Ishikawa (cell line): ENCODE data around the gene ATP1A2.

Source experiments
- CEBPB ChIP-seq: IDR thresholded peaks from 2 replicates; pipeline ENCODE4 v1.6.1; 2012
- CREB1 ChIP-seq: IDR thresholded peaks from 2 replicates; pipeline ENCODE4 v1.6.1; 2012; ENCODE audit warnings: low read depth
- EGR1 ChIP-seq: IDR thresholded peaks from 2 replicates; pipeline ENCODE4 v1.6.1; 2012
- EP300 ChIP-seq: IDR thresholded peaks from 2 replicates; pipeline ENCODE4 v1.6.1; 2012; ENCODE audit warnings: borderline replicate concordance
- FOXM1 ChIP-seq: IDR thresholded peaks from 2 replicates; pipeline ENCODE4 v1.6.1; 2012; ENCODE audit warnings: low read depth, borderline replicate concordance
- MAX ChIP-seq: IDR thresholded peaks from 2 replicates; pipeline ENCODE4 v1.6.1; 2012
- NFIC ChIP-seq: IDR thresholded peaks from 2 replicates; pipeline ENCODE4 v1.6.1; 2012
- RAD21 ChIP-seq: IDR thresholded peaks from 2 replicates; pipeline ENCODE4 v1.6.1; 2012; ENCODE audit warnings: low read depth
- REST ChIP-seq: IDR thresholded peaks from 2 replicates; pipeline ENCODE4 v1.6.1; 2012; ENCODE audit warnings: low read depth, mild to moderate bottlenecking
- TAF1 ChIP-seq: IDR thresholded peaks from 2 replicates; pipeline ENCODE4 v1.6.1; 2012; ENCODE audit warnings: low read depth, mild to moderate bottlenecking
- TCF12 ChIP-seq: IDR thresholded peaks from 2 replicates; pipeline ENCODE4 v1.6.1; 2012; ENCODE audit warnings: low read depth
- TEAD4 ChIP-seq: IDR thresholded peaks from 2 replicates; pipeline ENCODE4 v1.6.1; 2012
- YY1 ChIP-seq: IDR thresholded peaks from 2 replicates; pipeline ENCODE4 v1.6.1; 2012; ENCODE audit warnings: low read depth
- ZBTB7A ChIP-seq: IDR thresholded peaks from 2 replicates; pipeline ENCODE4 v1.6.1; 2012; ENCODE audit warnings: low read depth
- TF ChIP-seq, protein P1 (sequence below): IDR thresholded peaks from 2 replicates; pipeline ENCODE4 v1.6.1; 2012

ATP1A2 gene

GRCh38 chr1:160171354-160171753 lies 55.8 kb downstream of the ATP1A2 start:
- no peak for TF ChIP-seq TAF1
- TF ChIP-seq EP300 = no peak
- TF ChIP-seq REST = no peak
- no peak for TF ChIP-seq NFIC

DNA sequence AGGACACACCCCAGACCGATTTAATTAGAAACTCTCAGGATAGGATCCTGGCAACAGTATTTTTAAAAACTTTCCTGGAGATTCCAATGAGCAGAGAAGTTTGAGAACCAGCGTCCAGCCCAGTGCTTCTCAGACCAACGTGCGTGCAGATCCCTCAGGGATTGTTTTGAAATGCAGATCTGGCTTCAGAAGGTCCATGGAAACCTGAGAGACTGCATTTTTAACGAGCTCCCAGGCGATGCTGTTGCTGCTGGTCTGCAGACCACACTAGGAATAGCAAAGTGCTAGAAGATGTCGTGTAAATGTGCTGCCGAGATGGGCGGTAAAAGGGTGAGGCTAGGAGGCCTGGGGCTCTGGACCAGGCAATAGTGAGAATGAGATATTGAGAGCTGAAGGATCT lies 56.4 kb downstream of the ATP1A2 start:
- no peak for TF ChIP-seq MAX
- no peak for TF ChIP-seq REST
- no peak for TF ChIP-seq YY1
- no peak for TF ChIP-seq EP300
- no peak for TF ChIP-seq NFIC
- TF ChIP-seq CREB1 = no peak
- TF ChIP-seq ZBTB7A = no peak
- TF ChIP-seq FOXM1 = no peak
- TF ChIP-seq EGR1 = no peak

- TF ChIP-seq TAF1 (no peak), CREB1 (no peak), NFIC (no peak), YY1 (no peak), EP300 (no peak), TEAD4 (no peak)
- TF ChIP-seq, protein P1, sequence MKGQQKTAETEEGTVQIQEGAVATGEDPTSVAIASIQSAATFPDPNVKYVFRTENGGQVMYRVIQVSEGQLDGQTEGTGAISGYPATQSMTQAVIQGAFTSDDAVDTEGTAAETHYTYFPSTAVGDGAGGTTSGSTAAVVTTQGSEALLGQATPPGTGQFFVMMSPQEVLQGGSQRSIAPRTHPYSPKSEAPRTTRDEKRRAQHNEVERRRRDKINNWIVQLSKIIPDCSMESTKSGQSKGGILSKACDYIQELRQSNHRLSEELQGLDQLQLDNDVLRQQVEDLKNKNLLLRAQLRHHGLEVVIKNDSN = no peak
Measured at GRCh38 chr1:160177231-160177630, 61.7 kb downstream of the ATP1A2 start.

DNA sequence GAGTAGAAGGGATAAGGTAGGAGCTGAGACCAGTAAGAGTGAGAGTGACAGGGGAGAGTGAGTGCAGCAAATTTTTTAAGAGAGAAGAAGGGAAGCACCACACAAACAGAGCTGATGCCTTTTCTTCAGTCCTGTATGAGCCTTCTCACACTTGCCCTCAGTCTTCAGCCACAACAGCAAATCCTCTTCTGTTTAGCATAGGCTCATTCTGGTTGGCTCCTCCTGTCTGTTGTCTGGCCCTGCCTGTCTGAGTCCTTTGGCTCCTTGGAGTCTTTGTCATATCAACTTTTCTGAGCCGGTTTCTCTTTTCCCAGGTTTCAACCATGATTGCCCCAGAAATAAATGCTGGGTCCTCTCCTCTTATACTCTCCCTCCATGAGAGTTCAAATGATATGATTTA lies 62.1 kb downstream of the ATP1A2 start:
- TF ChIP-seq RAD21 (no peak), TCF12 (no peak), TAF1 (no peak), ZBTB7A (no peak), YY1 (no peak), FOXM1 (no peak), MAX (no peak), REST (no peak)

DNA sequence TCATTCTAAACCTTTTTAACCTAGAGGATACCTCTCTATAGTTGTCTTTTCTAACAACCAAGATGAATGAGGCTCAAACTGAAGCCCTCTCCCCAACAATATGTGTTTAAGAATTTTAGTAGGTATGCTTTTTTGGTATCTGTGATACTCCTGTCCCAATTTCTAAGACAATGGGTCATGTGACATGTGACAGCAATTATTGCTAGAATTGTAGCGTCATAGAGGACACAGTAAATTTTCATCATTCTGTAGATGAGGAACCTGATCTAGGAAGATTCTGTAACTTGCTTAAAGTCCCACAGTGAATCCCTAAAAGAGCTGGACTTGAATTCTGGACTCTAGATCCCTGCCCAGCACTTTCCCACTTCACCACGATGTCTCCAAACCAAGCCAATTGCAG lies 63.2 kb downstream of the ATP1A2 start:
- TF ChIP-seq REST (no peak), CEBPB (no peak), YY1 (no peak), NFIC (no peak), RAD21 (no peak), MAX (no peak), CREB1 (no peak)
- TF ChIP-seq, protein P1 = no peak
